GM12873 (cell line): ENCODE measurements around the gene NCKAP5.

ENCODE experiments used
- TF ChIP-seq, protein P1 (sequence below): IDR thresholded peaks from 2 replicates; pipeline ENCODE4 v1.5.1; 2012; ENCODE audit warnings: low read depth, mild to moderate bottlenecking, moderate library complexity, low read length, control low read depth; ENCODE audit not compliant: insufficient read depth; ENCODE audit errors: missing control alignments

NCKAP5 gene

DNA sequence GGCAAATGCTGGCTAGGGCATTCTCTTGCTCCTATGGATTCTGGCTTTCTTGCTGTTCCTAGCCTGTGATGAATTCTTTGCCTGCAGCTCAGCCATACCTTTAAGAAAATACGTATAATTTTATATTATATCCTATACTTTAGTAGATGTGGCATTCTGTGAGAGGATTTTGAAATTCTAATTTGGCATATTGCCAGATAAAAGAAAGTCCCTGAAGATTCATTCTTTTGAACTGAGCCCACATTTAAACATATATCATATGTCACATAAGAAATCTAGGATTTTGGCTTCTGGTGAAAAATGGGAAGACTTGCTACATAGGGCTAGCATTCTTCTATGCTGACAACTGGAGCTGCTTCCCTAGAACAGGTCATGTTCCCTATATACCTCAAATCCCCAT lies 806.8 kb downstream of the NCKAP5 start:
- TF ChIP-seq, protein P1, sequence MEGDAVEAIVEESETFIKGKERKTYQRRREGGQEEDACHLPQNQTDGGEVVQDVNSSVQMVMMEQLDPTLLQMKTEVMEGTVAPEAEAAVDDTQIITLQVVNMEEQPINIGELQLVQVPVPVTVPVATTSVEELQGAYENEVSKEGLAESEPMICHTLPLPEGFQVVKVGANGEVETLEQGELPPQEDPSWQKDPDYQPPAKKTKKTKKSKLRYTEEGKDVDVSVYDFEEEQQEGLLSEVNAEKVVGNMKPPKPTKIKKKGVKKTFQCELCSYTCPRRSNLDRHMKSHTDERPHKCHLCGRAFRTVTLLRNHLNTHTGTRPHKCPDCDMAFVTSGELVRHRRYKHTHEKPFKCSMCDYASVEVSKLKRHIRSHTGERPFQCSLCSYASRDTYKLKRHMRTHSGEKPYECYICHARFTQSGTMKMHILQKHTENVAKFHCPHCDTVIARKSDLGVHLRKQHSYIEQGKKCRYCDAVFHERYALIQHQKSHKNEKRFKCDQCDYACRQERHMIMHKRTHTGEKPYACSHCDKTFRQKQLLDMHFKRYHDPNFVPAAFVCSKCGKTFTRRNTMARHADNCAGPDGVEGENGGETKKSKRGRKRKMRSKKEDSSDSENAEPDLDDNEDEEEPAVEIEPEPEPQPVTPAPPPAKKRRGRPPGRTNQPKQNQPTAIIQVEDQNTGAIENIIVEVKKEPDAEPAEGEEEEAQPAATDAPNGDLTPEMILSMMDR, result no peak

DNA sequence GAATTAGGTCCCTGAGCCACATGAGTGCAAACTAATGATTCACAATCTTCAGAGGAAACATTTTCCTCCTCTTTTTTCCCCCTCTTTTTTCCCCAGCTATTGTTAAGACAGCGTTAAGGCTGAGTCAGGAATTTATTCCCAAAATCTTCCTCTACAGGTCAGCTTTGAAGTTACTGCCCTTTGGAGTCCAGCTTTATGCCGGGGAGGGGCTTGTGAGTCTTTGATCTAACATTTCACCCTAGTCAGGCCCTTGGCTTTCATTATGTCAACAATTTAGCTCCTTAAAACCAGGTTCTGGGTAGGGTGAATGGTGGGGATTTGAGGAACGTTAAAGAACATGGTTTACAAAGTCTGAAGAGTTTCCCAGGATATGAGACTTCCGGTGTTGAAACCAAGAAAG lies 807.3 kb downstream of the NCKAP5 start:
- TF ChIP-seq, protein P1, result no peak

DNA sequence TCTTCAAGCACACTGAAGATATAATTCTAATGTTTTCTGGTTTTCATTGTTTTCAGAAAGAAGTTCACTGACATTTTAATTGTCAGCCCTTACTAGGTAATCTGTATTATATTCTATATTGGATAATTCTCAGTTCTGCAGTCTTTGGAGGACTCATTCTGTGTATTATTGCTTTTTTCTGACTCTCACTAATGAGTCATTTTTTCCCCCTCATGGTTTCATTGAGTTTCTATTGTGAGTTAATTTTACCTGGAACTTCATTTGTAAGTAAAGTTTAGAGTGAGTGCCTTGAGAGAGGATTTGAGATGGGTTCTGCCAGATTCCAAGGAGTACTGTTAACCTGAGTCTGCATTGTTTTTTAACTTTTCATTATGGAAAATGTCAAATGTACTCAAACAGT lies 807.9 kb downstream of the NCKAP5 start:
- TF ChIP-seq, protein P1, result no peak

DNA sequence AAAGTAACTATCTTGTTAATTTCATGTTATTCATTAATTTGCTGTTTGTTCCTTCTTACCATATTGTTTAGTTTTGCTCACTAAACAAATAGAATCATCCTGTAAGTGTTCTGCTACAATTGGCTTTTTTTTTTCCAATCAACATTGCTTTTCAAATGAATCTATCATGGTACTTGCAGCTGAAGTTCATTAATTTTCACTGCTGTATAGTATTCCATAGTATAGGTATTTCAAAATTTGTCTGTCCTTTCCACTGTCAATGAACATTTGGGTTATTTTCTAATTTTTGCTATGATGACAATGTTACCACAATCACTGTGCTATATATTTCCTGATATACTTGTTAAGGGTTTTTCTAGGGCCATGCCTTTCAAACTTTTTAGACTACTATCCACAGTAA lies 809.3 kb downstream of the NCKAP5 start:
- TF ChIP-seq, protein P1, result no peak

DNA sequence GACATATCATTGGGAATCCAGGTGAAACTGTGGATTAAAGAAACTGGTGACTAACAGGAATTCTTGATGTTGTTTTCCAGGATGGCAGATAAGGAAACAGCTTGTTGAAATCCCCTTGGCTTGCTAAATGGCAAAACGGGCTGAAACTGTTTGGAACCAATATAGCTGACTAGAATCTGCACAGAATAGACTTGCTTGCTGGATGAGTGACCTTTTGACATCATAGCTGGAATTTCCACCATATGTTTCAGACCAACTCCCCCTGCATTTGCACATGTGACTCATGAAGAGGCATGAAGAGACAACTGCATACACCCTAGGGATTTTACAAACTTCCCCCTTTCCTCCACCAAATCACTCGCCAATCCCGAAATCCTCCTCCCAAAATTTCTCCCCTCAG lies 810.6 kb downstream of the NCKAP5 start:
- TF ChIP-seq, protein P1, result no peak

DNA sequence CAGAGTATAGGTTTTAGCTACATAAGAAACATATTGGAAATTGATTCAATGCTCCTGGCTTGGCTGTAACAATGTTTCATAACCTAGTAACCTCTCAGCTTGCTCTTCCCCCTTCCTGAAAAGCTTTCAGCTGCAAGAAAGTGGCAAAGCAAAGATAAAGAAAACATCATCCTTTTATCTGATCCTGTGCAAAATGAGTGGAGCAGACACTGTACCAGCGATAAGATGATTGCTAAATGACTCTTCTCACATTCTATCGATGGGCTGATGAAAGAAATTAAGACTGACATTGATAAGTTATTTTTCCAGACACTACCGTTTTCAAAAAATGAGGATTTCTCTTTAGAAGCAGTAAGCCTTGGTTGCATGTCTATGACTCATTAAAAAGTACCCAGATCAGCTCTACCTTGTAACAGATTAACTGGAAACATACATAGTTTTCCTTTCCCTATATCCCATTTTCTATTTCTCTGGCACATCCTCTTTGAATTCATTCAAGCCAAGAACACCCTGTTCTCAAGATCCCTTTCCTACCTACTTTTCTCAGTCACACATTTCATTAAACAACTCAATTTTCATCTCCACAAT lies 811.2 kb downstream of the NCKAP5 start:
- TF ChIP-seq, protein P1, result no peak

DNA sequence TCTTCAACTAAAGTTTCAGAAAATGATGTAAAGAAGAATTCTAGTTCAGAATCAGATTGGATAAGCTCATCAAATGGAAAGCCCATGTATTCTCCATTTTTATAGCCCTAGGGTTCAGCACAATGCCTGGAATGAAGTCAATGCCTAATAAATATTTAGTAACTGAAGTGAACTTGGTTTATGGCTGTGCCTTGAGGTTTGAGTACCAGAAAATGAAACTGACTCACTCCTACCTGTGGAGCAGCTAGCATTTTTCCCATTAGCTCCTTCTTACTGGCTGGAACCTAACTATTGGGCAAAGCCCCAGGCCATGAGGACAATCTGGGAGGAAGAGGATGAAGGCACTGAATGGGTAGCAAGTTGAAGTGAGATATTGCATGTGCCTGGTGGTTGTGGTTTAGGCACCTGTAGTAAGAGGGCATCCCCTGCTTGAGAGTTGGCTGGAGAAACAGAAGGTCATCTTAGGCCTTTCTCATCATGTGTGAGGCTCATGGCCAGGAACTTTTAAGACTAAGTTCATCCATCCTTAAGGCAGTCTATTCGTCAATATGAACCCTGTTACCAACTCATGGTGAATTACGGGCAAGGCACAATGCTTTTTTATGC lies 813.3 kb downstream of the NCKAP5 start:
- TF ChIP-seq, protein P1, result no peak
